ENCODE measurements around the gene FGD5.
"Not testable (repeated sequence)": the region's sequence is repeated elsewhere in the genome, so short reads cannot be mapped to it uniquely, and the experiment has no call there.

Gene FGD5

GRCh38 chr3:14808025-14808424 lies 10.7 kb upstream of the FGD5 start:
- DNase-seq (ENCODE audit: low spot score), result no peak

- no peak for DNase-seq (ENCODE audit: low spot score)
Measured at GRCh38 chr3:14808502-14809266, 10.1 kb upstream of the FGD5 start.

- DNase-seq (ENCODE audit: low spot score), result not testable (repeated sequence)
Measured at GRCh38 chr3:14809611-14810010, 9.2 kb upstream of the FGD5 start.

GRCh38 chr3:14810070-14810791 lies 8.5 kb upstream of the FGD5 start:
- DNase-seq (ENCODE audit: low spot score), result no peak

GRCh38 chr3:14810801-14811661 lies 7.7 kb upstream of the FGD5 start:
- DNase-seq (ENCODE audit: low spot score), result no peak

GRCh38 chr3:14811684-14812083 lies 7.1 kb upstream of the FGD5 start:
- DNase-seq (ENCODE audit: low spot score), result no peak

- no peak for DNase-seq (ENCODE audit: low spot score)
Measured at GRCh38 chr3:14812196-14812790, 6.5 kb upstream of the FGD5 start.

GRCh38 chr3:14814411-14814871 lies 4.3 kb upstream of the FGD5 start:
- no peak for DNase-seq (ENCODE audit: low spot score)

GRCh38 chr3:14816359-14816758 lies 2.4 kb upstream of the FGD5 start:
- no peak for DNase-seq (ENCODE audit: low spot score)

GRCh38 chr3:14819671-14820070 lies 909 bp downstream of the FGD5 start:
- no peak for DNase-seq (ENCODE audit: low spot score)

GRCh38 chr3:14820156-14820555 lies 1.4 kb downstream of the FGD5 start:
- DNase-seq (ENCODE audit: low spot score), result no peak

GRCh38 chr3:14821151-14821550 lies 2.4 kb downstream of the FGD5 start:
- no peak for DNase-seq (ENCODE audit: low spot score)

GRCh38 chr3:14822134-14822533 lies 3.4 kb downstream of the FGD5 start:
- no peak for DNase-seq (ENCODE audit: low spot score)

GRCh38 chr3:14822670-14823390 lies 4.1 kb downstream of the FGD5 start:
- DNase-seq (ENCODE audit: low spot score), result no peak

GRCh38 chr3:14823393-14823792 lies 4.6 kb downstream of the FGD5 start:
- no peak for DNase-seq (ENCODE audit: low spot score)

- no peak for DNase-seq (ENCODE audit: low spot score)
Measured at GRCh38 chr3:14823910-14824629, 5.3 kb downstream of the FGD5 start.

GRCh38 chr3:14824646-14825045 lies 5.9 kb downstream of the FGD5 start:
- DNase-seq (ENCODE audit: low spot score), result no peak

- DNase-seq (ENCODE audit: low spot score), result no peak
Measured at GRCh38 chr3:14826069-14826468, 7.3 kb downstream of the FGD5 start.

- DNase-seq (ENCODE audit: low spot score), result no peak
Measured at GRCh38 chr3:14827776-14828175, 9.0 kb downstream of the FGD5 start.

- no peak for DNase-seq (ENCODE audit: low spot score)
Measured at GRCh38 chr3:14829811-14830210, 11.0 kb downstream of the FGD5 start.
